Tibial artery (tissue), 4 donors: ENCODE measurements around the gene FAM184A.

Experiments
- DNase-seq, 2 donors: peaks; one replicate each; pipeline ENCODE4 v3.0.0-alpha.2; 2019
- H3K27ac ChIP-seq, 2 donors: fragments of 200-600 bp; sonication (generic) in 1 of 2; 1 replicate in 1 of 2; 2 replicates in 1 of 2; pipeline ENCODE4 v1.5.1; 2018 to 2019; ENCODE audit warnings: mild to moderate bottlenecking in 1 of 2
- H3K27me3 ChIP-seq, 2 donors: fragments of 200-600 bp; sonication (generic) in 1 of 2; one replicate each; pipeline versions ENCODE4 v1.5.1 to v1.6.0; 2016 to 2019
- H3K36me3 ChIP-seq, 3 donors: fragments of 200-600 bp; sonication (generic) in 2 of 3; one replicate each; pipeline ENCODE4 v1.5.1; 2016 to 2019; ENCODE audit warnings: mild to moderate bottlenecking in 2 of 3
- H3K4me1 ChIP-seq, 4 donors: fragments of 200-600 bp; sonication (generic) in 2 of 4; 1 replicate in 3 of 4; 2 replicates in 1 of 4; pipeline ENCODE4 v1.5.1; 2016 to 2019
- H3K4me3 ChIP-seq, 2 donors: fragments of 200-600 bp; sonication (generic) in 1 of 2; 1 replicate in 1 of 2; 2 replicates in 1 of 2; pipeline ENCODE4 v1.5.1; 2018 to 2019; ENCODE audit warnings: mild to moderate bottlenecking in 2 of 2
- H3K9me3 ChIP-seq, 3 donors: fragments of 200-600 bp; sonication (generic) in 1 of 3; one replicate each; pipeline ENCODE4 v1.5.1; 2016 to 2019
- intact Hi-C: fragments of 100-400 bp; cut with DNase I; formaldehyde crosslinking; loops from one replicate; pipeline ENCODE4 v1.15.0; 2023; ENCODE audit warnings: low total_unique reads
- TF ChIP-seq, protein P1 (sequence below), 2 experiments: fragments of 200-600 bp in 1 of 2; fragments of 450-650 bp in 1 of 2; IDR thresholded peaks; one replicate each; pipeline ENCODE4 v1.5.1; 2017 to 2019; ENCODE audit warnings: antibody characterized with exemption in 2 of 2, mild to moderate bottlenecking in 1 of 2, moderate library complexity in 1 of 2

The FAM184A gene

GRCh38 chr6:118952683-118953082, 125.8 kb downstream of the FAM184A start:
- peaks cover 0 to 12% (median 5%) of the 10 kb centered on the region in 3 donors for H3K9me3 ChIP-seq
- no peaks in the 10 kb centered on the region for H3K36me3 ChIP-seq
- no peaks in the 10 kb centered on the region for H3K4me1 ChIP-seq
- no peak overlapping the region for H3K4me3 ChIP-seq
- H3K27me3 ChIP-seq, result no peaks in the 10 kb centered on the region
- H3K27ac ChIP-seq, result no peak overlapping the region
- TF ChIP-seq, protein P1, sequence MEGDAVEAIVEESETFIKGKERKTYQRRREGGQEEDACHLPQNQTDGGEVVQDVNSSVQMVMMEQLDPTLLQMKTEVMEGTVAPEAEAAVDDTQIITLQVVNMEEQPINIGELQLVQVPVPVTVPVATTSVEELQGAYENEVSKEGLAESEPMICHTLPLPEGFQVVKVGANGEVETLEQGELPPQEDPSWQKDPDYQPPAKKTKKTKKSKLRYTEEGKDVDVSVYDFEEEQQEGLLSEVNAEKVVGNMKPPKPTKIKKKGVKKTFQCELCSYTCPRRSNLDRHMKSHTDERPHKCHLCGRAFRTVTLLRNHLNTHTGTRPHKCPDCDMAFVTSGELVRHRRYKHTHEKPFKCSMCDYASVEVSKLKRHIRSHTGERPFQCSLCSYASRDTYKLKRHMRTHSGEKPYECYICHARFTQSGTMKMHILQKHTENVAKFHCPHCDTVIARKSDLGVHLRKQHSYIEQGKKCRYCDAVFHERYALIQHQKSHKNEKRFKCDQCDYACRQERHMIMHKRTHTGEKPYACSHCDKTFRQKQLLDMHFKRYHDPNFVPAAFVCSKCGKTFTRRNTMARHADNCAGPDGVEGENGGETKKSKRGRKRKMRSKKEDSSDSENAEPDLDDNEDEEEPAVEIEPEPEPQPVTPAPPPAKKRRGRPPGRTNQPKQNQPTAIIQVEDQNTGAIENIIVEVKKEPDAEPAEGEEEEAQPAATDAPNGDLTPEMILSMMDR (IDR thresholded peaks at IDR 0.05), result no peak
- intact Hi-C loops, result no loop called here
- no peak for DNase-seq

DNA sequence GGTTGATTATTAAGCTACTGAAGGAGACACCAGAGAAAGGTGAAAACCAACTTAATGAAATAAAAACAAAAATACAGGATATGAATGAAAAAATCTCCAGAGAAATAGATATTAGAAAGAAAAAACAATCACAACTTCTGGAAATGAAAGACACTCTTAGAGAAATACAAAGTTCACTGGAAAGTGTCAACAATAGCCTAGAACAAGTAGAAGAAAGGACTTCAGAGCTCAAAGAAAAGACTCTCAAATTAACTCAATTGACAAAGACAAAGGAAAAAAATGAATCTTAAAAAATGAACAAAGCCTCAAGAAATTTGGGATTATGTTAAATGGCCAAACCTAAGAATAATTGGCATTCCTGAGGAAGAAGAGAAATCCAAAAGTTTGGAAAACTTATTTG, 133.2 kb downstream of the FAM184A start:
- no peak overlapping the region for H3K4me3 ChIP-seq
- H3K27ac ChIP-seq, result no peak overlapping the region
- peaks cover 0 to 29% (median 9%) of the 10 kb centered on the region in 3 donors for H3K9me3 ChIP-seq
- H3K36me3 ChIP-seq, result no peaks in the 10 kb centered on the region
- H3K4me1 ChIP-seq, result no peaks in the 10 kb centered on the region
- TF ChIP-seq, protein P1 (IDR thresholded peaks at IDR 0.05), result no peak
- DNase-seq, result no peak
- H3K27me3 ChIP-seq, result no peaks in the 10 kb centered on the region
- intact Hi-C loops, result no loop called here

DNA sequence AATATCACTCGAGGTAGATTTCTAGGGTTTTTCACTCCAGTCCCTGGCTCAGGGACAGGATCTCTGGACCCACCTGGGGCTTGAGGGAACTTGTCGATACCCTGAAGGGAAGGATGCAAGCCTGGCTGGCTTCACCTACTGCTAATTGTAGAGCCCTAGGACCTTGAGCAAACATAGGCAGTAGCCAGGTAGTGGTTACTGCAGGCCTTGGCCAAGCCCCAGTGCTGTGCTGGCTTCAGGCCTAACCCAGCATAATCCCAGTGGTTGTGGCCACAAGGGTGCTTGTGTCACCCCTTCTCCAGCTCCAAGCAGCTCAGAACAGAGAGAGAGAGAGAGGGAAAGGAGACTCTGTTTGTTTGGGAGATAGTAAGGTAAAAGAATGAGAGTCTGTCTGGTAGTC, 137.7 kb downstream of the FAM184A start:
- Histone ChIP-seq H3K4me3 (no peak overlapping the region), H3K27me3 (no peaks in the 10 kb centered on the region), H3K36me3 (no peaks in the 10 kb centered on the region), H3K9me3 (peaks cover 0 to 13% (median 4%) of the 10 kb centered on the region in 3 donors), H3K4me1 (peaks cover 0 to 3% (median 0%) of the 10 kb centered on the region in 4 donors), H3K27ac (no peak overlapping the region)
- no peak for DNase-seq
- TF ChIP-seq, protein P1 (IDR thresholded peaks at IDR 0.05), result no peak
- intact Hi-C loops, result no loop called here

DNA sequence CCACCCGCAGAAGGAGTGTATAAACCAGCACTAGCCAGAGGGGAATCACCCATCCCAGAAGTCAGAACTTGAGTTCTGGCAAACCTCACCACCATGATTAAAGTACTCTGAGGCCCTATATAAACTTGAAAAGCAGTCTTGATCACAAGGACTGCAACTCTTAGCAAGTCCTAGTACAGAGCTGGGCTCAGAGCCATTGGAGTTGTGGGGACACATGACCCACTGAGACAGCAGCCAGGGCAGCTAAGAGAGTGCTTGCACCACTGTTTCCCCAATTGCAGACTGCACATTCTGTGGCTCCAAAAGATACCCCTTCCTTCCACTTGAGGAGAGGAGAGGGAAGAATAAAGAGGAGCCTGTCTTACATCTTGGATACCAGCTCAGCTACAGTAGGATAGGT, 138.8 kb downstream of the FAM184A start:
- Histone ChIP-seq H3K4me3 (no peak overlapping the region), H3K36me3 (no peaks in the 10 kb centered on the region), H3K4me1 (peaks cover 0 to 9% (median 1%) of the 10 kb centered on the region in 4 donors), H3K27me3 (no peaks in the 10 kb centered on the region), H3K27ac (no peak overlapping the region), H3K9me3 (peaks cover 0 to 9% (median 3%) of the 10 kb centered on the region in 3 donors)
- intact Hi-C loops, result no loop called here
- no peak for DNase-seq
- TF ChIP-seq, protein P1 (IDR thresholded peaks at IDR 0.05), result no peak

DNA sequence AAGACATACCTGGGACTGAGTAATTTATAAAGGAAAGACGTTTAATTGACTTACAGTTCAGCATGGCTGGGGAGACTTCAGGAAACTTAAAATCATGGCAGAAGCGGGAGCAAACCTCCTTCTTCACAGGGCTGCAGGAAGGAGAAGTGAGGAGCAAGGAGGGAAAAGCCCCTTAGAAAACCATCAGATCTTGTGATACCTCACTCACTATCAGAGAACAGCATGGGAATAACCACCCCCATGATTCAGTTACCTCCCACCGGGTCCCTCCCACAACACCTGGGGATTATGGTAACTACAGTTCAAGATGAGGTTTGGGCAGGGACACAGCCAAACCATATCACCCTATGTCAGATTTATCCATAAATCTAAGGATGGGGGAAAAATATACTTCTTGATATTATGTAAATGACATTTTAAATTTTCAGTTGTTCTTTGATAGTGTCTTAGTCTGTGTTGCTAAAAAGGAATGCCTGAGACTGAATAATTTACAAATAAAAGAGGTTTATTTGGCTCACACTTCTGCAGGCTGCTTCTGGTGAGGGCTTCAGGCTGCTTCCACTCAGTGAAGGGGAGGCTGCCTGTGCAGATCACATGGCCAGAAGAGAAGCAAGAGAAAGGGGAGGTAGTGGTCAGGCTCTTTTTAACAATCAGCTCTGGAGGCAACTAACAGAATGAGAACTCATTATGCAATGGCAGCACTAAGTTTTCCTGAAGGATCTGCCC, 142.3 kb downstream of the FAM184A start:
- H3K4me3 ChIP-seq, result peak overlapping the region in 1 of 2 donors; percentile 80
- H3K9me3 ChIP-seq, result no peaks in the 10 kb centered on the region
- TF ChIP-seq, protein P1 (IDR thresholded peaks at IDR 0.05), result no peak
- intact Hi-C loops, result no loop called here
- no peaks in the 10 kb centered on the region for H3K27me3 ChIP-seq
- H3K36me3 ChIP-seq, result peaks cover 0 to 7% (median 0%) of the 10 kb centered on the region in 3 donors
- H3K4me1 ChIP-seq, result peaks cover 0 to 15% (median 7%) of the 10 kb centered on the region in 4 donors
- DNase-seq, result no peak
- peak overlapping the region in 1 of 2 donors; percentile 96 for H3K27ac ChIP-seq
